Central memory CD4-positive, alpha-beta T cell (primary cell): ENCODE measurements around the gene CTXN3.

Experiments
- DNase-seq: peaks from one replicate; pipeline ENCODE4 v3.0.0; 2022
- total RNA-seq, 3 experiments: gene quantifications; one replicate each; lab custom pipeline; 2026; lab: John Stamatoyannopoulos, UW

The CTXN3 gene
- 0 reads per million in 3 experiments for total RNA-seq

DNA sequence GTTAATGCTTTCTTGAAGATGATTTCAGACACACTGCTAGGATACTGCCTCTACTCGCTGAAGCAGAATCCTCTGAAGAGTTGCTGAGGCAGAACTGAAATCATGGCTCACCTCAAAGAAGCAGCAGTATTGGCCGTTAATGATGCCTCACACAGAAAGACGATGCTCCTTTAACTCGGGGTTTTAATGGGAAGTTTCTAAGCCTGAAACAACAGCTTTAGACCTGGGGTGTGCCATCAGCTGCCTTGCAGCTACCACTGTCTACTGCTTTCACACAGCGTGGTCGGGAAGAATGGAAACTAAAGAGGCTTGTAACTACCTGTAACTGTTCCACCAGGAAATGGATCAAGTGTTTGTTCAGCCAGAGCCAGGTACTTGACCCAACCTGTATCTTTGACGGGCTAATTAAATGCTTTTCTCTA is at the start of gene CTXN3:
Gene CTXN3 (plus strand): TSS at position 65 of the 422 bp plus-strand sequence. CDS start 8,440 bp downstream, outside the sequence.
- DNase-seq, result no peak

DNA sequence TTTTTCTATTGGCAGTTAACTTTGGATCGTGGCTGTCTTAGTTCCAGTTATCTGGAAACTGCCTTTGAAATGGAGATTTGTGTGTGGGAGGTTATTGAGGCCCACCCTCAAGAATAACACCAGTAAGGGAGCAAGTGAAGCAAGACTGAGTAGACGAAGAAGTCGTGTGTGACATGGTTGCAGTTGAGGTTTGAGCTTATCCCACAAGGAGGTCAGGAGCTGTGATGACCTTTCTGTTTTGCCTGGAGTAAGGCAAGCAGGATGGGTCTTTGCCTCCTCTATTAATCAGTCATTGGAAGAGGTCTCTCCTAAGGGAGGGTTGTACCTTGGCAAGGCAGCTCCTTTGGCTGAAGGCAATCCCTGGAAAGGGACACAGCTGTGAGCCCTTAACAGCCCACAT is 49.6 kb upstream of the CTXN3 start:
- DNase-seq, result no peak

DNA sequence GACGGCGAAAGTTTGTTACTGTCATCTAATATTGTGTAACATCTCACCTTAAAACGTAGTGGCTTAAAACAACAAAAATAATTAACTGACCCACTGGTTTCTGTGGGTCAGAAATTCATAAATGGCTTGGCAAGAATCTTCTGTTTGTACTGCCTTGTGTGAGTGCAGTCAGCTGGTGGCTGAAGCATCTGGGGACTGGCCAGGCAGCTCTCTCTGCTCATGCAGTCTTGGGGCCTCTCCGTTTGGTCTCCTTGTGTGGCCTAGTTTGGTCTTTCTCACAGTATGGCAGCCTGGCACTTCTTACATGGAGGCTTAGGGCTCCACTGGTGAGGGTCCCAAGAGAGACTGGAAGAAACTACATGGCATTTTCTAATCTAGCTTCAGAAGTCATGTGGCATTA is 49.0 kb upstream of the CTXN3 start:
- DNase-seq, result no peak

GRCh38 chr5:127601111-127601510 is 47.8 kb upstream of the CTXN3 start:
- DNase-seq, result no peak

- DNase-seq, result no peak
Observed at GRCh38 chr5:127601601-127602000, 47.3 kb upstream of the CTXN3 start.

DNA sequence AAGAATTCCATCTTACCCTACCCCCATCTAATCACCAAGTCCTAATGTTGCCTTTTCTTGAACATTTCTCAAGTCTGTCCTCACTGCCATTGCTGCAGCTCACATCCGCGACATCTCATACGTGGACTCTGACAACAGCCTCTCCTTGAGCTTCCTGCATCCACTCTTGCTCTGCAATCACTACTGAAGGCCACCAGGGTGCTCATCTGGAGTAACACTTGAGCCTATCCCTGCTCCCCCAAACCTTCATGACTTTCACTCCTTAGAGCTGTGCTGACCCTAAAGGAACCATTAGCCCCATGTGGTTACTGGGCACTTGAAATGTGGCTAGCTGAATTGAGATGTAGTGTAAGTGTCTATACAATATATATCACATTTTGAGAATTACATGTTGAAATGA is 46.4 kb upstream of the CTXN3 start:
- DNase-seq, result no peak

- DNase-seq, result no peak
Observed at GRCh38 chr5:127602896-127603844, 45.7 kb upstream of the CTXN3 start.

DNA sequence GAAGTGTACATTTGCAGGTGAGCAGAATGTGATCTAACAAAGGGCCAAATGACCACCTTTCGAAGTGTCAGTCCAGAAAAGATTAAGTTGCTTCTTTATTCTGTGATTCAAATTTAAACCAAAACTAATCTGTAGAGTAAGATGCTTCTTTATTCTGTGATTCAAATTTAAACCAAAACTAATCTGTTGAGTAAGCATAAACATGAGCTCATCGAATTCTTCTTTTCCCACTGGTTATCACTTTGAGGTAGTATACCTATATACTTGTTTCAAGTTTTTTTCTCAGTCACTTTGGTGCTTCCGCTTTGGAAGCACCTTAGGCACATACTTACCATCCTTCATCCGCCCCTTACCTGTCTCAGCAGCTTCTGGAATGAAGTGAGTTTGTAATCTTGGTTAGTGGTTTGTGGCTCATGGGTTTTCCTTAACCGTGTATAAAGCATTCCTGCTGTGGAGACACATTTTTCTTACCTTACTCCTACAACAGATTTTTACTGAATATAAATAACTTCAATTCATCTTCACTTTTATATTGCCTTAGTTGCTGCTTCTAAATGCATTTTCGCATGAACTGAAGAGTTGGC is 40.7 kb upstream of the CTXN3 start:
- DNase-seq, result no peak

GRCh38 chr5:127609011-127609410 is 39.9 kb upstream of the CTXN3 start:
- no peak for DNase-seq

GRCh38 chr5:127609957-127610356 is 38.9 kb upstream of the CTXN3 start:
- DNase-seq, result no peak

DNA sequence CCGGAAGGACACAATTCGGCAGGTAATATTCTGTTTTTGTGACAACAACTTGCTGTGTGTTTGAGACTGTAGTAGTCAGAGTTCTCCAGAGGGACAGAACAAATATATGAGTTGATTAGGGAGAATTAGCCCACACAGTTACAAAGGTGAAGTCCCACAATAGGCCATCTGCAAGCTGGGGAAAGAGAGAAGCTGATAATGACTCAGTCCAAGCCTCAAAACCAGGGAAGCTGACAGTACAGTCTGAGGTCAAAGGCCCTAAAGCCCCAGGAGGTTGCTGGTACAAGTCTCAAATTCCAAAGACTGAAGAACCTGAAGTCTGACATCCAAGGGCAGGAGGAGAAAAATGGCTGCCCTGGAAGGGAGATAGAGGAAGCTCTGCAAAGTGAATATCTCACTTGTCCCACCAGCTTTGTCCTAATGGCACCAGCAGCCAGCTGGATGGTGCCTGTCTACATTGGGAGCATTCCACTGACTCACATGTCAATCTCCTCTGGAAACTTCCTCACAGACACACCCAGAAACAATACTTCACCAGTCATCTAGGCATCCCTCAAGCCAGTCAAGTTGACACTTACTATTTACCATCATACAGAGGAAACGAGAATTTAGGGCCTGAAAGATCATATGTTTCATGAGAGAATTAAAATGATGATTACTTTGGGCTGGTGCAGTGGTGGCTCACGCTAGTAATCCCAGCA is 36.3 kb upstream of the CTXN3 start:
- no peak for DNase-seq

DNA sequence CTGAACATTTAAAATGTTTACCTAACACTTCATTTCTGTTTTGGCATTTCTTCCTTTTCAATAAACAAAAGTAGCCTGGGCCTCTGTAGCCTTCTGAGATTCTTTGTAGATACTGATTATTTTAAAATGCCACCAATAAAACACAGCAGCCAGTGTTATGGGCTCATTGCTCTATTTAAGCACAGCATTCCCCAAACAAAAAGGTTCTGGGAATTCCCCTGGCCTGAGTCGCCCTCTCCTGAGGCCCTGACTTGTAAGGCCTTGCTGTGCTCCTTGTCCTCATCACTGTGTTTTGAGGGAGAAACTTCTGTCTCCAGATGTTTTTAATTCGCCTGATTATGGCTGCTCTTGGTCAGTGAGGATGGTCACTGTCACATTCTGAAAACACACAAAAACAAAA is 33.0 kb upstream of the CTXN3 start:
- DNase-seq, result no peak

DNA sequence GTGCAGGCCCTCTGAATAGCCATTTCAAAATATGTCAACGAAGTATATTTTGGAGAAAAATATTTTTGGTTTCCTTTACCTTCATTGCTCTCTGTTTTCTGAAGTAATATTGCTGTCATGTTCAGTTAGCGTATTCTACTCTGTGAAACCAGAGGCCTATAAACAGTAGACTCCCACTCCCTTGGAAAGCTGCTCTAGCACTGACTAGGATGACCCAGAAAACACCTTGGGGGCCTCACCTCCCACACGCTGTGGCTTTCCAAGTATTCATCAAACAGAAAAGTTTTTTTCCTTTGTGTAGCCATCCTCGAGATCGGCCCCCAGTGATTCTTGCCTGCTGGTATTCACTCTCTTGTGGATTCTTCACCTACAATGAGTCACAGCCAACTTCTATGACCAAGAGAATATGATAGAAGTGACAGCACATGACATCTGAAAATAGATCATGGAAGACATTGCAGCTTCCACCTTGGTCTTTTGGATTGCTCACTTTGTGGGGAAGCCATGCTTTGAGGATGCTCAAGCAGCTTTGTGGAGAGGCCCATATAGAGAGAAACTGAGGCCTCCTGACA is 28.9 kb upstream of the CTXN3 start:
- DNase-seq, result no peak

DNA sequence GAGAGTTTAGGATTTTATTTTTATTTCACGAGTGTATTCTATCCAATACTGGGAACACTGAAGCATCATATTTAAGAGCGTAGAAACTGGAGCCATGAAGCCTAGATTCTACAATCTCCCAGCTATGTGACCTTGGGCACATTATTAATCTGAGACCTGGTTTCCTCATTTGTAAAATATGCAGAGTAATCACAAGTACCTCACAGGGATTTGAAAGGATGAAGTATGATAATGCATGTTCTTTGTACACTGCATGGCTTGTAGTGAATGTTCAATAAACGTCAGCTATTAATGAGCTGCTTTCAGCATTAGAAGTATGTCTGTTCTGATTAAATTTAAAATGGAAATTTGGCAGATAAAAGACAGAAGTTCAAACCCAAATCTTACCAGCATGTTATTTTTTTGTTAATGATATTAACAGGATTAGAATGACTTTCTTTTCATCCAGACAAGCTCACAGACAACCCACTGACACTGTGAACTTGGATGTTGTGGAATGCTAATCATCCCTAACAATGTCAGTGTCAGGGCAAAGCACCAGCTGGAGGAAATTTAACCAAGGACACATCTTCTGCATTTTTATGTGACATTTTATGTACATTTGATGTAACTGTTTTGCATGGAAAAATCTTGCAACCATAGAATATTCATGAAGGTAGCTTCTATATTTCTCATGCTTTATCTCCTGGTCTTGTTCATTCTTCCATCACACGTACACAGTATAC is 27.1 kb upstream of the CTXN3 start:
- no peak for DNase-seq

- DNase-seq, result no peak
Observed at GRCh38 chr5:127634007-127634406, 14.9 kb upstream of the CTXN3 start.

DNA sequence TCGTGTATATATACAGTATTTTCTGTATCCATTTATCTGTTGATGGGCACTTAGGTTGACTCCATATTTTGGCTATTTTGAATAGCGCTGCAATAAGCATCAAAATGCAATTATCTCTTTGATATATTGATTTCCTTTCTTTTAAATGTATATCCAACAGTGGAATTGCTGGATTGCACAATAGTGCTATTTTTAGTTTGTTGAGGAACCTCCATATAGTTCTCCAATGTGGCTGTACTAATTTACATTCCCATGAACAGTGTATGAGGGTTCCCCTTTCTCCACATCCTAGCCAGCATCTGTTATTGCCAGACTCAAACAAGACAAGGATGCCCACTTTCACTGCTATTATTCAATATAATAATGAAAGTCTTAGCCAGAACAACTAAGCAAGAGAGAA is 9.1 kb upstream of the CTXN3 start:
- no peak for DNase-seq

DNA sequence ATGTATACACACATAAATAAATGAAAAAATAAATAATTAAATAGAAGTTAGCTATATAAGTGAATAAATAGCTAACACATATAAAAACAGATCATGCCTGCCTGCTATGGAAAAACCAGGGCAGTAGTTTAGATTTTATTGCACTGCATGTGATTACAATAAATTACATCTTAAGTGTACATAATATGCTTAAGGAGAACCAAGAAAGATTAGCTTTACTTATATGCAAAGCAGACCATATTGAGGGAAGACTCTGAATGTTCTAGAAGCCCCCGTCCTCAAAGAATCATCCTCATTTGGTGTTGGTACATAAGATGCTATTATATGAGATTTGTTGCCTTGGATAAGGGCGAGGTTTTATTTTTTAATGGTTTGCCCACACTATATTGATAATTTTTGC is 5.9 kb upstream of the CTXN3 start:
- DNase-seq, result no peak

- no peak for DNase-seq
Observed at GRCh38 chr5:127643607-127644006, 5.3 kb upstream of the CTXN3 start.

- DNase-seq, result no peak
Observed at GRCh38 chr5:127645300-127645726, 3.6 kb upstream of the CTXN3 start.

- DNase-seq, result no peak
Observed at GRCh38 chr5:127647361-127647958, 1.4 kb upstream of the CTXN3 start.

DNA sequence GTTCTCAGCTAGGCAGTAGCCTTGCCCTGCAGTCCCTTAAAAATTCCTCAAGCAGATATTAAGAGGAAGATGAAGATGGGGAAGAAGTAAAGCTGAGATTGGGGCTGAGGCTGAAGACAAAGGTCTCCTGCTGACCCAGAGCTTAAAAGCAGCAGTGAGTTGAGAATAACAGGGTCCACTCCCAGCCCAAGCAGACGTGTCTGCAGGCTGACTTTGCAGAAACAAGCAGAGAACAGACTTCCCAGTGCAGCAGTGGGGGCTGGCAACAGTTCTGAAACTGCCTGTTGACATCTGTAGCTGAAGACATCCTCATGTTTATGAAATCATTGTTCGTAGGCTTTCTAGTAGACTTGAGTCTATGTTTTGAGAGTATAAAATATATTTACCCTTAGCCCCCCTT is 1.1 kb downstream of the CTXN3 start:
- no peak for DNase-seq

- no peak for DNase-seq
Observed at GRCh38 chr5:127650649-127651048, 1.8 kb downstream of the CTXN3 start.
